UCSD-AML1 (cell line): ENCODE results near the gene MBD2.
"Not testable (repeated sequence)": the region's sequence is repeated elsewhere in the genome, so short reads cannot be mapped to it uniquely, and the experiment has no call there.

Experiments used
- DNase-seq: peaks from one replicate; lab custom pipeline; 2025; ENCODE audit not compliant: unreplicated experiment; lab: John Stamatoyannopoulos, UW

Gene MBD2, protein sequence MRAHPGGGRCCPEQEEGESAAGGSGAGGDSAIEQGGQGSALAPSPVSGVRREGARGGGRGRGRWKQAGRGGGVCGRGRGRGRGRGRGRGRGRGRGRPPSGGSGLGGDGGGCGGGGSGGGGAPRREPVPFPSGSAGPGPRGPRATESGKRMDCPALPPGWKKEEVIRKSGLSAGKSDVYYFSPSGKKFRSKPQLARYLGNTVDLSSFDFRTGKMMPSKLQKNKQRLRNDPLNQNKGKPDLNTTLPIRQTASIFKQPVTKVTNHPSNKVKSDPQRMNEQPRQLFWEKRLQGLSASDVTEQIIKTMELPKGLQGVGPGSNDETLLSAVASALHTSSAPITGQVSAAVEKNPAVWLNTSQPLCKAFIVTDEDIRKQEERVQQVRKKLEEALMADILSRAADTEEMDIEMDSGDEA

DNA sequence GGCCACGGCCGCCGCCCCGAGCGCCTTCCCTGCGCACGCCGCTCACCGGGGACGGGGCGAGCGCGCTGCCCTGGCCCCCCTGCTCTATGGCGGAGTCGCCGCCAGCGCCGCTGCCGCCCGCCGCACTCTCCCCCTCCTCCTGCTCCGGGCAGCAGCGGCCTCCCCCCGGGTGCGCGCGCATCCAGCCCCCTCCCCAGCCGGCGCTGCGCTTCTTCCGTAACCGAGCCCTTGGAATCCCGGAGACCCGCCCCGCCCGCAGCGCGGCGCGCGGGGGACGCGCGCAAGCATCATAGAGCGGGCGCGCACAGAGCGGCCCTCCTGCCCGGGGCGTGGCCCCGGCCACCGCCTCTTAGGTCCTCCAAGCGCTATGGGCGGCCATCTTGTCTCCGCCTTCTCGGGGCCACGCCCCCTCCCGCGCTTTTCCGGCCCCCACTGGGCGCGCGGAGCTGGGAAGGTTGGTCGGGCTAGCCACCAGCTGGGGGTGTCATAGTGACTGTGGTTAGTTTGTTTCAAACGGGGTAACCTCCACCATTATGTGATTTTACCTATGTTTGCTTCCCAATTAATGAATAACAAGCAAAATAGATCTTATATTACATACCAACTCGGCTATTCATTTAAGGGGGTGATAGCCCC is at the start of gene MBD2:
TSS of gene MBD2 (minus strand) at position 291 of the 636 bp plus-strand sequence. CDS start at position 181, 110 bp downstream.
- peak; percentile 98 for DNase-seq

GRCh38 chr18:54269893-54270844 is 45.7 kb upstream of the MBD2 start:
- DNase-seq, result peak; percentile 86

DNA sequence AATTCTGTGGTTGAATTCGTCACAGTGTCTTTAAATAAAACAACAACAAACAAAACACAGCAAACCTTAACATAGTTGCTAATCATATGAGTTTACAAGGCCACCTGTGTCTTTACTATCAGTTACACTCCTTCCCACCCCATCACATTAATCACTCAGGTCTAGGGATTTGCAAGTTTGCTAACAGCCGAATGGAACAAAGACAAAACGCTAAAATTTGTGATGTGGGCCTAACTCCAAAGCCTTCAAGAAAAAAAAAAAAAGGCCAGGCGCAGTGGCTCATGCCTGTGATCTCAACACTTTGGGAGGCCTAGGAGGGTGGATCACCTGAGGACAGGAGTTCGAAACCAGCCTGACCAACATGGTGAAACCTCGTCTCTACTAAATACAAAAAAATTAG is 44.3 kb upstream of the MBD2 start:
- DNase-seq, result no peak

GRCh38 chr18:54267701-54268100 is 43.2 kb upstream of the MBD2 start:
- no peak for DNase-seq

- DNase-seq, result no peak
These were observed 39.5 kb upstream of the MBD2 start for GRCh38 chr18:54263904-54264336.

DNA sequence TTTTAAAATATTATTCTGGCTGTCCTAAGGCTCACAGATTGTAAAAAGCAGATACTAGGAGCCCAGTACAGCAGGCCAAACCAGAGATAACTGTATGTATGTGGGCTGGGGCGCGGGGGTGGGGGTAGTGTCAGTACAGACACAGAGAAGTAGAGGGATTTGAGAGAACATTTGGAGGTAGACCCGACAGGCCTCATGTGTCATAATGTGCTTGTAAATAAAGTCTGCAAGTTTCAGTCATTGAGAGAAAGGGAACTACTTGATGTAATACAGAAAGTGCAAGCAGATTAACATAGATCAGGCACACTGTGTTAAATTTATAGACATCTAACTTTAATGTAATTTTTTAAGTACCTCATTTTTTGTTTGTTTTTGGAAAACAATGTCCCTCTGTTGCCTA is 37.4 kb upstream of the MBD2 start:
- DNase-seq, result no peak

DNA sequence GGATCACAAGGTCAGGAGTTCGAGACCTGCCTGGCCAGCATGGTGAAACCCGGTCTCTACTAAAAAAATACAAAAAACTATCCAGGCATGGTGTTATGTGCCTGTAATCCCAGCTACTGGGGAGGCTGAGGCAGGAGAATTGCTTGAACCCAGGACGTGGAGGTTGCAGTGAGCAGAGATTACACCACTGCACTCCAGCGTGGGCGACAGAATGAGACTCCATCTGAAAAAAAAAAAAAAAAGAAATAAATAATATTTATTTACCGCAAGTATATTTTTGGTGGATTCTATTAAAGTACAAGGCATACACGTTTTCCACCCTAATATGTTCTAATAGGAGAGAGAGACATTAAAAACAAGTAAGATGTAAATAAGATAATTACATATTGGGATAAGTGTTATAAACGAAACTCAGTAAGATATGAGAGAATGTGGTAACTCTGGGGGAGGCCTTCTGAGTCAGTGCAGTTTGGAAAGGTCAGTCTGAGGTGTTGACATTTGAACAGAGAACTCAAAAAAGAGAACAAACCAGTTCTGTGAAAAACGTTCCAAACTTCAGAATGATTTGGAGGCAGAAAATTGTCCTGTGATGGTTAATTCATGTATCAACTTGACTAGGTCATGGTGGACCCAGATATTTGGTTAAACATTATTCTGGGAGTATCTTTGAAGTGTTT is 36.1 kb upstream of the MBD2 start:
- no peak for DNase-seq

GRCh38 chr18:54257818-54258217 is 33.3 kb upstream of the MBD2 start:
- DNase-seq, result not testable (repeated sequence)

DNA sequence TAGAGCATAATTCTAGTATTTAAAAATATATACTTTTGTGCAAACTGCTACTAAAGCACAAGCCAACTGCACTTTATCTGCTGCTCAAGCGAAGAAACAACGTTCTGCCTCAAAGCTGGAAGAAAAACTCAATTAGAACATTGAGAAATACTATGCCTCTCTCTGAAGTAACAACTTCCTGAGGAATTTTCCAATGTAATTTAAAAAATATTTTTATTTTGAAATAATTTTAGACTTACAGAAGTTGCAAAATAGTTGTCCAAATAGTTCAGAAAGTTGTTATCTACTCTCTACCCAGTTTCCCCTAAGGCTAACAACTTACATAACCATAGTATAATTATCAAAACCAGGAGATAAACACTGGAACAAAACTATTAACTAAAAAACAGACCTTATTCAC is 32.5 kb upstream of the MBD2 start:
- no peak for DNase-seq

- no peak for DNase-seq
These were observed 30.7 kb upstream of the MBD2 start for GRCh38 chr18:54255141-54255540.

DNA sequence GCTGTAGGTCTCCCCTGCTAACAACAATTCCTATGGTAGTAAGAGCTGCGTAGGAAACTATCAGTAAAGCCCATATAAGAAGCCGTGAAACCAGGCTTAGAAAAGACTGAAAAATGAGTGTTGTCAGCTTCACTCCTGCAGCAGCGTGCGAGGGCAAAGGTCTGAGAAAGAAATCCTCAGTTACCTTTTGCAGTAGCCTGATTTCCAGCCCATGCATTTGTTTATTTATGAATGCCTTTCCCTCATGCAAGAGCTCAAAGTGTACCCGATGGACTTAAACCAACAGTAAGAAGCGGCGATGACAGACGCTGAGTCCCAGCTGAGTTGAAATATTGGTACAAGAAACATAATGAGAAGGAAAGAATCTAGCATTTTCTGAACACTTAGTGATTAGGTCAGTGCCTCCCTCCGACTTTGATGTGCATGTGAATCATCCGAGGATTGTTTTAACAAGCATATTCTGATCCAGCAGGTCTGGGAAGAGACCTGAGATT is 29.8 kb upstream of the MBD2 start:
- no peak for DNase-seq

GRCh38 chr18:54251606-54252390 is 27.3 kb upstream of the MBD2 start:
- no peak for DNase-seq

DNA sequence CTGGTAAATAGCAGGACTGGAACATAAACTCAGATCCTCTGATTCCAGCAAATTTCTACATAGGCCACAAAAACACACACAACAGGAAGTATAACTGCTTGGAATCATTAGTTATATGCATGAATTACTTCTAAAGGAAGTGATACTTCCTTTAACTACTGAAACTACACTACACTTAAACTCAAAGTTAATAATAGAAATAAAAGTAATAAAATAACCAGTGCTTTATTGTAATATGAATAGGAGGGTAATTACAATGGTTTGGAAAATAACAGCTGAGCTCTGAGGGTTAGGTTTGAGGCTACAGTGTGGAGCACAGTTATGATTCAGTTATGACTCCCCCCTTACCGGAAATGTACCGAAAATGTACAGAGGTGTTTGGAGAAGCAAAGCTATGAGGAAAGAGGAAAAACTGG is 26.4 kb upstream of the MBD2 start:
- DNase-seq, result no peak

DNA sequence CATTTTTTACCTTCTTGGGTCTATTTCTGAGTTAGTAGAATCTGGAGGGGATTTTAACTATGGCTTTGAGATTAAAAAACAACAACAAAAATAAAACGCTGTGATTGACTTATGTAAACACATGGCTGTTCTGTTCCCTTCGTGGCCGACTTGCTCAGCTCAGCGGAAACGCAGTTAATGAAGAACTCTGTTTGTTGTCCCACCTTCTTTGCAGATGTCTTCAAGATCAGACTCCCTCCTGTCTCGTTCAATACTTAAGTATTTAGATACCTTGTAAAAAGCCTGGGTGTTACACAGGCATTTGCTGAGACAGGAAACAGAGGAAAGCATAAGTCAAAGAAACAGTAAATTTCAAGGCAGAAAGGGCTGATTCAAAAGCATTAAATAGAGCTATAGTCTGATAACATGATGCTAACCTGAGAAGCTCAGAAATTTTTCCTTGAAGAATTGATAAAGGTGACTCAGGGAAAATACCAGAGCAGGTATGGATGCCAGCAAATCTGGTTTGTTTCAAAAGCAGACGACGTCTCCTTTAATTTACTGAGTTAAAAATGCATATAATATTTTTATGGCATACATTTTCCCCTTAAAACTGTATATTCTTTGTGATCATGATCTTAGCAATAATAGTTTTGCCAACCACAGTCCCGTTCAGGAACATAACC is 23.2 kb upstream of the MBD2 start:
- no peak for DNase-seq

DNA sequence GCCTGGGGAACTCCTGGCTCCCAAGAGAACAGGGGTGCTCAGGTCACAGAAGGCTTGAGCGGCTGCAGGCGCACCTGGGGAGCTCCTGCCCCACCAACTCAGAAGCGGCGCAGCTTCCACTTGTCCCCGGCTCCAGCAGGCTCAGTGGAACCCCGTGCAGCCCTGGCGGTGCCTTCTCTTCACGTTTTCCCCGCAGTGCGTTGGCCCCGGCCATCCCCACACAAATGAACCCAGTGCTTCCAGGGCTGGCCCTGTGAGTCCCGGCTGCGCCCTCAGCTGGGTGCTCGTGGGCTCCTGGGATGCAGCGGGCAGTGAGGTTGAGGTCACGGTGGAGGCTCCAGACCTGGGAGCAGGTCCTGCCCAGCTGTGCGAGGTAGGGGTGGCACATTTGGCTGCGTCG is 17.9 kb upstream of the MBD2 start:
- DNase-seq, result no peak

- no peak for DNase-seq
These were observed 17.0 kb upstream of the MBD2 start for GRCh38 chr18:54241483-54241882.

GRCh38 chr18:54240629-54241107 is 16.2 kb upstream of the MBD2 start:
- DNase-seq, result no peak

GRCh38 chr18:54239601-54240000 is 15.1 kb upstream of the MBD2 start:
- DNase-seq, result no peak

- no peak for DNase-seq
These were observed 14.6 kb upstream of the MBD2 start for GRCh38 chr18:54239091-54239490.
